Spleen (tissue), 11 donors: ENCODE data around the gene PRKCH. TPM values are rescaled to one million over a fixed set of nuclear protein-coding genes. Genes with fewer than 3 reads are reported as not detected.

Experiments
- DNase-seq: peaks from one replicate; pipeline ENCODE4 v3.0.0-alpha.2; 2020
- H3K27ac ChIP-seq, 8 donors: fragments of 200-600 bp; sonication (generic) in 7 of 8; 1 replicate in 4 of 8; 2 replicates in 4 of 8; pipeline versions ENCODE4 v1.5.0 to v1.8.0; 2016 to 2021; ENCODE audit warnings: inconsistent platforms in 4 of 8, mild to moderate bottlenecking in 4 of 8, moderate library complexity in 1 of 8
- H3K27me3 ChIP-seq, 7 donors: fragments of 200-600 bp; sonication (generic) in 6 of 7; replicated peaks in 1 of 7; 1 replicate in 4 of 7; 2 replicates in 3 of 7; pipeline versions ENCODE4 v1.5.0 to v1.8.0; 2016 to 2021; ENCODE audit warnings: inconsistent platforms in 3 of 7, mild to moderate bottlenecking in 1 of 7
- H3K36me3 ChIP-seq, 6 donors: fragments of 200-600 bp; sonication (generic) in 5 of 6; 1 replicate in 4 of 6; 2 replicates in 2 of 6; pipeline versions ENCODE4 v1.5.0 to v1.8.0; 2016 to 2021; ENCODE audit warnings: inconsistent platforms in 2 of 6
- H3K4me1 ChIP-seq, 6 donors: fragments of 200-600 bp; sonication (generic) in 5 of 6; 1 replicate in 3 of 6; 2 replicates in 3 of 6; pipeline versions ENCODE4 v1.5.0 to v1.8.0; 2016 to 2021; ENCODE audit warnings: inconsistent platforms in 3 of 6
- H3K4me3 ChIP-seq, 8 donors: fragments of 200-600 bp; sonication (generic) in 7 of 8; 1 replicate in 4 of 8; 2 replicates in 4 of 8; pipeline versions ENCODE4 v1.5.0 to v1.8.0; 2016 to 2021; ENCODE audit warnings: inconsistent platforms in 4 of 8, mild to moderate bottlenecking in 4 of 8, moderate library complexity in 2 of 8
- H3K9me3 ChIP-seq, 8 donors: fragments of 200-600 bp; sonication (generic) in 7 of 8; 1 replicate in 4 of 8; 2 replicates in 4 of 8; pipeline versions ENCODE4 v1.5.0 to v1.8.0; 2016 to 2021; ENCODE audit warnings: inconsistent platforms in 4 of 8
- POLR2A ChIP-seq, 3 donors: fragments of 450-650 bp; IDR thresholded peaks; one replicate each; pipeline ENCODE4 v1.5.1; 2017; ENCODE audit warnings: antibody characterized with exemption in 3 of 3, mild to moderate bottlenecking in 1 of 3
- POLR2AphosphoS5 ChIP-seq, 3 donors: sonication (generic); formaldehyde crosslinking; IDR thresholded peaks; one replicate each; pipeline ENCODE4 v1.5.1; 2017; ENCODE audit warnings: antibody characterized with exemption in 3 of 3
- whole genome bisulfite sequencing, 5 donors: extraction: QIAGEN DNeasy Blood & Tissue Kit in 3 of 5; methylation state at CpG; one replicate each; pipeline versions ENCODE4 v1.1.5 to v1.1.7; 2013 to 2018; 5-methylcytosine and 5-hydroxymethylcytosine counted together
- intact Hi-C: fragments of 100-400 bp; cut with DNase I; formaldehyde crosslinking; loops from one replicate; pipeline ENCODE4 v1.15.0; 2023; ENCODE audit warnings: low total_unique reads
- polyA plus RNA-seq, 3 donors: library from polyadenylated mRNA; stranded (reverse); fragments of 200-250 nt; gene quantifications; one replicate each; pipeline ENCODE4 v1.2.1, GENCODE V29; 2013
- total RNA-seq, 7 donors: library from RNA; depleted of rRNA in 3 of 7; stranded (reverse); fragments of >200 nt in 3 of 7; fragmentation: NEBNext Ultra II Directional in 4 of 7; extraction: Animal tissue kit (Norgen Biotek cat#: 25700) in 4 of 7; gene quantifications; one replicate each; pipeline versions ENCODE4 v1.1.0 to v1.2.1, GENCODE V29; 2016 to 2021
- TF ChIP-seq, protein P1 (sequence below), 11 experiments: fragments of 200-600 bp in 7 of 11; fragments of 450-650 bp in 4 of 11; sonication (generic) in 4 of 11; IDR thresholded peaks in 8 of 11; conservative IDR thresholded peaks in 3 of 11; 1 replicate in 7 of 11; 2 replicates in 4 of 11; pipeline versions ENCODE4 v1.4.0 to v1.8.0; 2016 to 2021; ENCODE audit warnings: antibody characterized with exemption in 11 of 11, inconsistent platforms in 4 of 11, mild to moderate bottlenecking in 1 of 11
- donor health status: healthy with polysubstance abuse.
- donor health status: DM: no; HTN: no; CAD: no; lungs with moderate emphysema.
- donor health status: DM: no; HTN: no; CAD: no.
- donor health status: Bipolar disorder and iron deficiency.
- donor health status: healthy.
- donor health status: DM: no; HTN: no; CAD: no.
- donor health status: DM: yes; HTN: yes; CAD: no.

Gene PRKCH
- total and polyA plus RNA-seq, 10 donors = 10.0 to 184 (median 105) TPM

DNA sequence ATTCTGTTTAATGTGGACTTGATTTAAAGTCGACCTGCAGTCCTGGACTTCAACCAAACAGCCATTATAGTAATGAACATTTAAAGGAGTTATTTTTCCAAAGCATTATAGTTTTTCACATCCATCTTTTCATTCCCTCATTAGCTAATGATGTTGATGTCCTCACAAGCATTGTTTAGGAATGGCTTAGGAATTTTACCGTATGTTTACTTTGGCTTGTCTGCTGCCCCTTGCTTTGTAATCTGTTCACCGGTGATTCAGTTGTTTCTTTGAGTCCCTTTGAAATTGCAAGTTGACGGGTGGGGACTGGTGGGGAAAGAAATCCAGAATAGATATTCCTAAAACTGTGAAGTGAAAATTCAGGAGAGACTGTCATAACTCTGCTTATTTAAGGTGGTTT, 25.4 kb downstream of the PRKCH start:
- intact Hi-C loops = no loop called here
- WGBS, 5 donors = 74 to 92% (median 84%) methylated on average over 4 of the region's 4 CpGs
- no peaks in the 10 kb centered on the region for H3K36me3 ChIP-seq
- H3K9me3 ChIP-seq = no peaks in the 10 kb centered on the region
- TF ChIP-seq POLR2AphosphoS5 (IDR thresholded peaks at IDR 0.05) (no peak), POLR2A (IDR thresholded peaks at IDR 0.05) (no peak)
- TF ChIP-seq, protein P1, sequence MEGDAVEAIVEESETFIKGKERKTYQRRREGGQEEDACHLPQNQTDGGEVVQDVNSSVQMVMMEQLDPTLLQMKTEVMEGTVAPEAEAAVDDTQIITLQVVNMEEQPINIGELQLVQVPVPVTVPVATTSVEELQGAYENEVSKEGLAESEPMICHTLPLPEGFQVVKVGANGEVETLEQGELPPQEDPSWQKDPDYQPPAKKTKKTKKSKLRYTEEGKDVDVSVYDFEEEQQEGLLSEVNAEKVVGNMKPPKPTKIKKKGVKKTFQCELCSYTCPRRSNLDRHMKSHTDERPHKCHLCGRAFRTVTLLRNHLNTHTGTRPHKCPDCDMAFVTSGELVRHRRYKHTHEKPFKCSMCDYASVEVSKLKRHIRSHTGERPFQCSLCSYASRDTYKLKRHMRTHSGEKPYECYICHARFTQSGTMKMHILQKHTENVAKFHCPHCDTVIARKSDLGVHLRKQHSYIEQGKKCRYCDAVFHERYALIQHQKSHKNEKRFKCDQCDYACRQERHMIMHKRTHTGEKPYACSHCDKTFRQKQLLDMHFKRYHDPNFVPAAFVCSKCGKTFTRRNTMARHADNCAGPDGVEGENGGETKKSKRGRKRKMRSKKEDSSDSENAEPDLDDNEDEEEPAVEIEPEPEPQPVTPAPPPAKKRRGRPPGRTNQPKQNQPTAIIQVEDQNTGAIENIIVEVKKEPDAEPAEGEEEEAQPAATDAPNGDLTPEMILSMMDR (IDR thresholded peaks at IDR 0.05 in 8 of 11, conservative IDR thresholded peaks at IDR 0.05 in 3 of 11) = no peak
- H3K4me1 ChIP-seq = peaks cover 24 to 100% (median 78%) of the 10 kb centered on the region in 6 donors
- peak overlapping the region in 6 of 8 donors; percentile 12 to 92 (median 82) for H3K27ac ChIP-seq
- H3K27me3 ChIP-seq = no peaks in the 10 kb centered on the region
- DNase-seq = no peak
- peak overlapping the region in 1 of 8 donors; percentile 38 for H3K4me3 ChIP-seq

DNA sequence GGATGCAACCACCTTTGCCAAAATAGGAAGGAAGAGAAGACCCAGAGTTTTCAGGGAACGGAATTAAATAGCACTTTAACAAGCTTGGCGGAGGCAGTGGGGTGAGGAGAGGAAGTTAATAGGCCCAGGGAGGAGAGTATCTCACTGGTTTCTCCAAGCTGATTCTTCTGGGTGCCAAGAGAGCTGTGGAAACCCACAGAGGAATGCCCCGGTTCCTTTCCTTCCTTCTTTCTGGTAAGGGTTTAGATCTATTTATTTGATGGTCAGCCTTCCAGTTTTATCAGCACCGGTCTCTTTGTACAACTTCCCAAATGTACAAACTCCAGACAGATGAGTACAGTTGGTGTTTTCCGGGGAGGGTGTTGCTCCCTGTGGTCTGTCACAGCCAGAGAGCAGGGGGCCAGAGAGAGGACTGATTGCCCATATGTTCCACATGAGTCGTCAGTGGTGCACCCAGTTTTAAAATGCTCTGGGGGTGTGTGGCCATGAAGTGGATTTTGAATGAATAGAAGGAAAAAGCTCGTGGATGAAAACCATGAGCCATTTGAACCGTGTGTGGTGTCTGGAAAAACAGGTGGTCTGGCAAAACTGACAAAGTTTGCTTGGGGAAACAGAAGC, 26.6 kb downstream of the PRKCH start:
- intact Hi-C loops = no loop called here
- Histone ChIP-seq H3K27ac (peak overlapping the region; percentile 12 to 92 (median 64)), H3K4me1 (peaks cover 17 to 99% (median 72%) of the 10 kb centered on the region in 6 donors), H3K27me3 (no peaks in the 10 kb centered on the region), H3K36me3 (no peaks in the 10 kb centered on the region), H3K9me3 (no peaks in the 10 kb centered on the region), H3K4me3 (peak overlapping the region in 1 of 8 donors; percentile 38)
- TF ChIP-seq, protein P1 (IDR thresholded peaks at IDR 0.05 in 8 of 11, conservative IDR thresholded peaks at IDR 0.05 in 3 of 11) = no peak
- no peak for TF ChIP-seq POLR2A (IDR thresholded peaks at IDR 0.05)
- TF ChIP-seq POLR2AphosphoS5 (IDR thresholded peaks at IDR 0.05) = no peak
- WGBS, 5 donors = 10 to 16% (median 12%) methylated on average over 8 of the region's 8 CpGs
- no peak for DNase-seq

DNA sequence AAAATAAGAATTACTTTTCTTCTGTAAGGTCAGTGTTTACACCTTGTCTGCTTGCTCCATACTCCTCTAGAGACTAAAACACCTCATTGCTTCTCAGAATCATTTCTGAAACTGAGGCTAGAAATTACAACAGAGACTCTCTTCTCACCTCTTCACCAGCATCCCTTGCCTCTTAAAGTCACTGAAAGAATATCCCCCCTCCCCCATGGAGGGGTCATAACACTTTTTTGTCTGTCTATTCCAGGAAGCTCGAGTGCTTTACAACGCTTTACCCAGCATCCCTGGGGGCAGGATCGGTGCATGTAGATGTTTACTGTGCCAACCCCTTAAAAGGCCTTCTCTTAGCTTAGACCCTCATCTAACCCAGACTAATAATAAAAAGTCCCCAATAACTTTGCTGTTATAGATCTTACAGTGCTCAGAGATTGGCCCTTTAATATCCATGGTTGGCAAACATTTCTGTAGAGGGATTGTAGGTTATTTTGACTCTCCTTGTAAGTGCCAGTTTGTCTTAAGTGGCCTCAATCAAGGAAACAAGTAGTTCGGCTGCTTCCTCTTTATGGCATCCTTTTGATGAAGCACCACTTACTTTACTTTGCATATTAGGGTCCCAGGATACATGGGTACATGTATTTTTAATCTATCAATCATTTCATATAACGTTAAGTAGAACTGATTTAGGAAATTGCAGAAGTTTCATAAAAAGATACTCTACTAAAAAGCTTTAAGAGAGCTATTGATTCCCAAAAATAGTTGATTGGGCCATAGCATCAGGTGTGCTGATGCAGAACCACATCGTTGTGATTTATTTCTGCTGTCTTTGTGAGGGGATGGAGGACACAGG, 29.3 kb downstream of the PRKCH start:
- Histone ChIP-seq H3K4me1 (peaks cover under 1 to 99% (median 63%) of the 10 kb centered on the region in 6 donors), H3K9me3 (no peaks in the 10 kb centered on the region), H3K4me3 (no peak overlapping the region), H3K27ac (peak overlapping the region in 4 of 8 donors; percentile 37 to 92 (median 90)), H3K27me3 (no peaks in the 10 kb centered on the region), H3K36me3 (no peaks in the 10 kb centered on the region)
- WGBS, 5 donors = 11 to 28% (median 16%) methylated on average over 6 of the region's 6 CpGs
- intact Hi-C loops = no loop called here
- no peak for DNase-seq
- TF ChIP-seq POLR2AphosphoS5 (IDR thresholded peaks at IDR 0.05) (no peak), POLR2A (IDR thresholded peaks at IDR 0.05) (no peak)
- TF ChIP-seq, protein P1 (IDR thresholded peaks at IDR 0.05 in 8 of 11, conservative IDR thresholded peaks at IDR 0.05 in 3 of 11) = no peak

DNA sequence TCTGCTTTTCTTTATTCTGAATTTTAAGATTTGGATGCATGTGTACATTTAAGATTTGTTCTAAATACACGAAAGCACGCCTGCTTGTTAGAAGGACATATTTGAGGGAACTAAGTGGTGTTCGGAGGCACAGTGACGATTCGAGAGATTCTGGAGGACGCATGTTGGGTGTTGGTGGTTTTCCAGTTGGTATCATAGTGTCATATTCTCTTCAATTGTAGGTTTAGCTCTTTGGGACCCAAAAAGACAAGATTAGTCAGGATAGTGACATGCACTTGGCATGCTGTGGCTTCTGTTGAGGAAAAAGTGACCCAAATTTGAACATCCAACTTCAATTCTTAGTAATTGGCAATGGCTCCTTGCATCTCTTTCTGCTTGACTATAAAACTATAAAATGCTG, 30.1 kb downstream of the PRKCH start:
- Histone ChIP-seq H3K27me3 (no peaks in the 10 kb centered on the region), H3K4me3 (no peak overlapping the region), H3K36me3 (no peaks in the 10 kb centered on the region), H3K4me1 (peaks cover 0 to 99% (median 65%) of the 10 kb centered on the region in 6 donors), H3K9me3 (no peaks in the 10 kb centered on the region), H3K27ac (peak overlapping the region in 4 of 8 donors; percentile 10 to 92 (median 90))
- TF ChIP-seq POLR2AphosphoS5 (IDR thresholded peaks at IDR 0.05) (no peak), POLR2A (IDR thresholded peaks at IDR 0.05) (no peak)
- TF ChIP-seq, protein P1 (IDR thresholded peaks at IDR 0.05 in 8 of 11, conservative IDR thresholded peaks at IDR 0.05 in 3 of 11) = no peak
- WGBS, 5 donors = 87 to 90% (median 88%) methylated on average over 6 of the region's 6 CpGs
- no peak for DNase-seq
- intact Hi-C loops = no loop called here
